Measurements from ENCODE around the gene BOC. TPM values are rescaled to one million over a fixed set of nuclear protein-coding genes. Genes with fewer than 3 reads are reported as not detected.

The BOC gene
- polyA plus RNA-seq, 1 experiment = 17.7 TPM

- no peaks in the 10 kb centered on the region for H3K27me3 ChIP-seq (ENCODE audit: control insufficient read depth, insufficient read depth, low read length)
- no peak for TF ChIP-seq CTCF (IDR thresholded peaks at IDR 0.05; ENCODE audit: insufficient read depth, low read depth, low read length)
- H3K4me3 ChIP-seq (ENCODE audit: low read depth, low read length) = no peak overlapping the region
- ChIA-PET POLR2A (interaction anchor here (1.9 kb wide), 1 partner anchor 21 kb away, joined by 13 read pairs; the partner anchor contains the start of gene BOC), CTCF (interaction anchor here (1.1 kb wide), 1 partner anchor 57 kb away, joined by 3 read pairs; no protein-coding TSS in a partner anchor)
- peaks cover 2% of the 10 kb centered on the region; the same call in 1 of the 2 replicates for H3K36me3 ChIP-seq (ENCODE audit: control insufficient read depth, insufficient read depth, low read length)
- DNase-seq (ENCODE audit: low read depth) = peak; percentile 37
Observed at GRCh38 chr3:113231827-113232253, 20.5 kb downstream of the BOC start.

- H3K36me3 ChIP-seq (ENCODE audit: control insufficient read depth, insufficient read depth, low read length) = peaks cover 2% of the 10 kb centered on the region; the same call in 1 of the 2 replicates
- POLR2A ChIA-PET = interaction anchor here (1.9 kb wide), 1 partner anchor 21 kb away, joined by 13 read pairs; the partner anchor contains the start of gene BOC
- TF ChIP-seq CTCF (IDR thresholded peaks at IDR 0.05; ENCODE audit: insufficient read depth, low read depth, low read length) = no peak
- no peak overlapping the region for H3K4me3 ChIP-seq (ENCODE audit: low read depth, low read length)
- CTCF ChIA-PET = interaction anchor here (1.0 kb wide), 1 partner anchor 56 kb away, joined by 4 read pairs; no protein-coding TSS in a partner anchor
- no peak for DNase-seq (ENCODE audit: low read depth)
- no peaks in the 10 kb centered on the region for H3K27me3 ChIP-seq (ENCODE audit: control insufficient read depth, insufficient read depth, low read length)
Observed at GRCh38 chr3:113232342-113232741, 21.0 kb downstream of the BOC start.

GRCh38 chr3:113233497-113233896, 22.1 kb downstream of the BOC start:
- H3K27me3 ChIP-seq (ENCODE audit: control insufficient read depth, insufficient read depth, low read length) = no peaks in the 10 kb centered on the region
- TF ChIP-seq CTCF (IDR thresholded peaks at IDR 0.05; ENCODE audit: insufficient read depth, low read depth, low read length) = no peak
- no peak for DNase-seq (ENCODE audit: low read depth)
- H3K4me3 ChIP-seq (ENCODE audit: low read depth, low read length) = no peak overlapping the region
- ChIA-PET CTCF (interaction anchor here (1.1 to 1.2 kb wide), 2 partner anchors 12 to 23 kb away, joined by 3 to 6 read pairs; partner anchors contain the start of gene BOC), POLR2A (interaction anchor here (1.9 kb wide), 1 partner anchor 22 kb away, joined by 13 read pairs; the partner anchor contains the start of gene BOC)
- H3K36me3 ChIP-seq (ENCODE audit: control insufficient read depth, insufficient read depth, low read length) = no peaks in the 10 kb centered on the region

GRCh38 chr3:113234028-113234427, 22.7 kb downstream of the BOC start:
- no peak for TF ChIP-seq CTCF (IDR thresholded peaks at IDR 0.05; ENCODE audit: insufficient read depth, low read depth, low read length)
- Histone ChIP-seq H3K36me3 (ENCODE audit: control insufficient read depth, insufficient read depth, low read length) (no peaks in the 10 kb centered on the region), H3K27me3 (ENCODE audit: control insufficient read depth, insufficient read depth, low read length) (no peaks in the 10 kb centered on the region), H3K4me3 (ENCODE audit: low read depth, low read length) (no peak overlapping the region)
- no peak for DNase-seq (ENCODE audit: low read depth)
- CTCF ChIA-PET = interaction anchor here (0.9 to 1.2 kb wide), 3 partner anchors 11 to 23 kb away, joined by 3 to 6 read pairs (median 3); partner anchors contain the start of gene BOC
- POLR2A ChIA-PET = no interaction called here

- Histone ChIP-seq H3K27me3 (ENCODE audit: control insufficient read depth, insufficient read depth, low read length) (no peaks in the 10 kb centered on the region), H3K36me3 (ENCODE audit: control insufficient read depth, insufficient read depth, low read length) (no peaks in the 10 kb centered on the region), H3K4me3 (ENCODE audit: low read depth, low read length) (no peak overlapping the region)
- DNase-seq (ENCODE audit: low read depth) = no peak
- ChIA-PET CTCF (interaction anchor here (0.9 to 1.1 kb wide), 2 partner anchors 11 to 21 kb away, joined by 3 read pairs; no protein-coding TSS in a partner anchor), POLR2A (no interaction called here)
- TF ChIP-seq CTCF (IDR thresholded peaks at IDR 0.05; ENCODE audit: insufficient read depth, low read depth, low read length) = no peak
Observed at GRCh38 chr3:113234688-113235260, 23.4 kb downstream of the BOC start.
